ENCODE data around the gene DNAJB14. TPM values are rescaled to one million over a fixed set of nuclear protein-coding genes. Genes with fewer than 3 reads are reported as not detected.

DNAJB14 gene
- total RNA-seq, 1 donor from 2014 or later: 37.0 TPM

- Mint-ChIP-seq H3K9me3 (peaks cover 6% of the 10 kb centered on the region), H3K36me3 (ENCODE audit: low read depth) (peaks cover 3% of the 10 kb centered on the region), H3K4me3 (no peak overlapping the region), H3K27me3 (ENCODE audit: low read depth) (no peaks in the 10 kb centered on the region), H3K4me1 (no peaks in the 10 kb centered on the region), H3K27ac (ENCODE audit: unreplicated experiment) (no peak overlapping the region)
- TF ChIP-seq CTCF (conservative IDR thresholded peaks at IDR 0.05): no peak
- no peak for DNase-seq (ENCODE audit: low read depth, low spot score)
Measured at GRCh38 chr4:99979872-99980271, 33.5 kb upstream of the DNAJB14 start.

- H3K4me3 Mint-ChIP-seq: no peak overlapping the region
- TF ChIP-seq CTCF (conservative IDR thresholded peaks at IDR 0.05): no peak
- peaks cover 8% of the 10 kb centered on the region for H3K4me1 Mint-ChIP-seq
- peaks cover 7% of the 10 kb centered on the region for H3K9me3 Mint-ChIP-seq
- no peak for DNase-seq (ENCODE audit: low read depth, low spot score)
- H3K36me3 Mint-ChIP-seq (ENCODE audit: low read depth): no peaks in the 10 kb centered on the region
- no peaks in the 10 kb centered on the region for H3K27me3 Mint-ChIP-seq (ENCODE audit: low read depth)
- no peak overlapping the region for H3K27ac Mint-ChIP-seq (ENCODE audit: unreplicated experiment)
Measured at GRCh38 chr4:99971453-99972111, 25.2 kb upstream of the DNAJB14 start.

GRCh38 chr4:99968330-99968729 is 21.9 kb upstream of the DNAJB14 start:
- Mint-ChIP-seq H3K4me3 (no peak overlapping the region), H3K9me3 (no peaks in the 10 kb centered on the region), H3K36me3 (ENCODE audit: low read depth) (no peaks in the 10 kb centered on the region), H3K27ac (ENCODE audit: unreplicated experiment) (no peak overlapping the region), H3K4me1 (peaks cover 8% of the 10 kb centered on the region), H3K27me3 (ENCODE audit: low read depth) (no peaks in the 10 kb centered on the region)
- no peak for TF ChIP-seq CTCF (conservative IDR thresholded peaks at IDR 0.05)
- no peak for DNase-seq (ENCODE audit: low read depth, low spot score)

- no peak overlapping the region for H3K27ac Mint-ChIP-seq (ENCODE audit: unreplicated experiment)
- DNase-seq (ENCODE audit: low read depth, low spot score): no peak
- no peaks in the 10 kb centered on the region for H3K36me3 Mint-ChIP-seq (ENCODE audit: low read depth)
Measured at GRCh38 chr4:99966692-99967091, 20.3 kb upstream of the DNAJB14 start.

GRCh38 chr4:99965674-99966350 is 19.4 kb upstream of the DNAJB14 start:
- DNase-seq (ENCODE audit: low read depth, low spot score): no peak
- Mint-ChIP-seq H3K4me1 (peaks cover 8% of the 10 kb centered on the region), H3K4me3 (no peak overlapping the region)

More at GRCh38 chr4:99966692-99967091, 20.3 kb upstream of the DNAJB14 start:
- no peaks in the 10 kb centered on the region for H3K9me3 Mint-ChIP-seq
- TF ChIP-seq CTCF (conservative IDR thresholded peaks at IDR 0.05): no peak
- H3K4me3 Mint-ChIP-seq: no peak overlapping the region
- H3K27me3 Mint-ChIP-seq (ENCODE audit: low read depth): no peaks in the 10 kb centered on the region
- H3K4me1 Mint-ChIP-seq: peaks cover 8% of the 10 kb centered on the region

More at GRCh38 chr4:99965674-99966350, 19.4 kb upstream of the DNAJB14 start:
- TF ChIP-seq CTCF (conservative IDR thresholded peaks at IDR 0.05): no peak
- H3K27ac Mint-ChIP-seq (ENCODE audit: unreplicated experiment): no peak overlapping the region
- H3K9me3 Mint-ChIP-seq: no peaks in the 10 kb centered on the region
- no peaks in the 10 kb centered on the region for H3K36me3 Mint-ChIP-seq (ENCODE audit: low read depth)
- no peaks in the 10 kb centered on the region for H3K27me3 Mint-ChIP-seq (ENCODE audit: low read depth)
